ENCODE measurements around the gene PACSIN1. TPM values are rescaled to one million over a fixed set of nuclear protein-coding genes. Genes with fewer than 3 reads are reported as not detected.

PACSIN1 gene
- total RNA-seq, 1 experiment from 2014 or later, result 7.0 TPM

- Histone ChIP-seq H3T11ph (ENCODE audit: low read length) (no peak overlapping the region), H3K4me2 (ENCODE audit: insufficient read depth, insufficient read length, low read length) (no peak overlapping the region), H3K18ac (ENCODE audit: insufficient read length, low read depth, low read length) (no peak overlapping the region), H2BK5ac (ENCODE audit: insufficient read length, low read length) (no peak overlapping the region), H4K5ac (ENCODE audit: insufficient read length, low read depth, low read length) (no peak overlapping the region), H2AK5ac (ENCODE audit: insufficient read length, low read length) (no peak overlapping the region), H2BK120ac (ENCODE audit: low read depth, low read length, poor library complexity, severe bottlenecking) (no peak overlapping the region), H3K27ac (ENCODE audit: insufficient read length, low read depth, low read length) (no peak overlapping the region), H2AFZ (ENCODE audit: low read length) (no peak overlapping the region), H4K8ac (replicated peaks; ENCODE audit: insufficient read length, low read depth, low read length) (no peak overlapping the region), H4K91ac (ENCODE audit: insufficient read length, low read depth, low read length) (no peak overlapping the region), H3K23ac (ENCODE audit: insufficient read length, low read depth, low read length) (no peak overlapping the region), H3K79me2 (ENCODE audit: insufficient read depth, low read length) (no peaks in the 10 kb centered on the region), H3K27me3 (ENCODE audit: insufficient read depth, low read length) (no peaks in the 10 kb centered on the region), H2BK15ac (ENCODE audit: low read depth, low read length) (no peak overlapping the region), H3K79me1 (ENCODE audit: insufficient read depth, low read depth, low read length, poor library complexity, severe bottlenecking) (no peaks in the 10 kb centered on the region), H3K9ac (ENCODE audit: extremely low read depth, insufficient read length, low read length) (no peak overlapping the region), H3K9me3 (ENCODE audit: control insufficient read depth, low read depth, low read length) (no peaks in the 10 kb centered on the region), H3K4me1 (ENCODE audit: insufficient read depth, low read length) (no peaks in the 10 kb centered on the region), H4K20me1 (ENCODE audit: control insufficient read depth, insufficient read depth, insufficient read length) (no peaks in the 10 kb centered on the region), H3K14ac (ENCODE audit: insufficient read depth, low read length) (no peak overlapping the region), H3K4ac (ENCODE audit: low read depth, low read length) (no peak overlapping the region), H2BK12ac (ENCODE audit: insufficient read length, low read depth, low read length) (no peak overlapping the region), H3K56ac (ENCODE audit: insufficient read length, low read depth, low read length) (no peak overlapping the region), H3K23me2 (ENCODE audit: insufficient read length, low read depth, low read length, poor library complexity, severe bottlenecking) (no peaks in the 10 kb centered on the region), H2BK20ac (ENCODE audit: low read depth, low read length, poor library complexity, severe bottlenecking) (no peak overlapping the region)
- Mint-ChIP-seq H3K27ac (0 out of 7 replicates have a peak overlapping the region, but pooled peaks of 1 of the 3 experiments have one; percentile 41), H3K9me3 (peaks cover 3 to 4% of the 10 kb centered on the region in 2 experiments), H3K4me1 (peaks cover 8 to 11% of the 10 kb centered on the region in 2 experiments), H3K27me3 (ENCODE audit: low read depth) (peaks cover 2% of the 10 kb centered on the region; the same call in 1 of the 2 replicates), H3K4me3 (no peak overlapping the region), H3K36me3 (ENCODE audit: insufficient read depth in 1 of 3, low read depth in 3 of 3) (peaks cover 0 to 5% (median 0%) of the 10 kb centered on the region in 3 experiments; a peak in 2 of 7 replicates)
- TF ChIP-seq CTCF (conservative IDR thresholded peaks at IDR 0.05), result no peak
- WGBS (ENCODE audit: extremely low coverage, insufficient read length, low lambda C conversion rate), result no CpG with 5 or more reads among the region's 7 CpGs
- DNase-seq, result no peak
These were observed 18.5 kb upstream of the PACSIN1 start for GRCh38 chr6:34447386-34447785.
